GM21528 (cell line): ENCODE data around the gene CABP2.

ENCODE experiments used
- ATAC-seq: cut with Tn5 transposase; IDR thresholded peaks from one replicate; pipeline ENCODE4 v1.9.1; 2021; ENCODE audit warnings: mild to moderate bottlenecking, moderate library complexity; ENCODE audit not compliant: unreplicated experiment, low FRiP score

Gene CABP2

GRCh38 chr11:67510023-67510345, 13.3 kb downstream of the CABP2 start:
- ATAC-seq: no peak

GRCh38 chr11:67508486-67509121, 14.6 kb downstream of the CABP2 start:
- peak; percentile 33 for ATAC-seq

DNA sequence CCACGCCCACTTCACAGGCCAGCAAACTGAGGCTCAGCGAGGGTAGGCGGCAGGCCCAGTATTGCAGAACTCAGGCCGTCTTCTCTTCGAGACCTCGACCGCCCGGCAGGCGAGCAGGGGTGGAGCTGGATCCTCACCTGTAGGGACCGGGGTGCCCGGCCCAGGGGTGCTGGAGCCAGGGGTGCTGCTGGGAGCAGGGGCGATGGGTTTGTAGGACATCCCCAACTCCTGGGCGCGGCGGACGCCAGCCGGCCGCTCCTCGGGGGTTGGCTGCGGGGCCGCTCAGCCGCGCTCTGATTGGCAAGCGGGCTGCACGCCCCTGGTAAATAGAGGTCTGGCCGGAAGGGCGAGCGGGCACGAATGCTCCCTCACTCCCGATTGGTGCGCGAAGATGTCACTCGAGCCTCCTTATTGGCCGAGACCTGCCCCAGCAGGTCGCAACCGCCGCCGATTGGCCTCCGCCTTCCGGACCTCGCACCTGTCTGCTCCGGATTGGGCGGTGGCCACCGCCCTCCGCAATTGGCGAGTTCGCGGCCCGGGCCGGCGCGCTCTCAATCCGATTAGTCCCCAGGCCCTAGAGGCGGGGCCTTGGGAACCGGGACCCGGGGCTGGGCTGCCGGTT, 15.3 kb downstream of the CABP2 start, which contains the start of gene CDK2AP2:
CDK2AP2 (minus strand) TSS at position 299 of the 622 bp plus-strand sequence; CDS start at position 219, 80 bp downstream.
- ATAC-seq: peak; percentile 59

DNA sequence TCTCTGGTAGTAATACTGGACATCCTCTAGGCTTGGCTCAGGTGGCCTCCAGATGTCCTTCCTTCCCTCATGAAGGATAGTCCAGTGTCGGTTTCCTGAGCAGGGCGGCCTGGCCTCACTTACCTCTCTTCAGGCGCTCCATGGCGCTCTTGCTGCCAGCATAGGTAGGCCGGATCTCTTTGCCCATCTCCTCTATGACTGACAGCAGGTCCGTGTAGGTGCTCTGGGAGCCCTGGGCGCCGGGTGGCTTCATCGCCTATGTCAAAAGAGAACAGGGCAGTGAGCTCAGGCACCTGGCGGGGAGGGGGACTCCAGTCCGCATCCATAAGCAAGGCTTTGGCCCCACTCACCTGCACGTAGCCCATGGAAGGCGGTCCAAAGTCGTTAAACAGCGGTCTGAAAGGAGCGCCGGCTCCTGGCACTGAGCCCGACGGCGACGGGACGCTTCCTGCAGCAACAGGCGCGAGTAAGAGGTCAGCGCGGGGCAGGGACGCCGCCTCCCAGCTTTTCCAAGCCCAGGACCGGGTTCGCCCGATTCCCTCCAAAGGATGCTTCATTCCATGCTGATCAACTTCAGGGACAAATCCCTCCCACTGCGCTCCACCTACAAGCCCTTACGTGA, 15.9 kb downstream of the CABP2 start:
- ATAC-seq: no peak

DNA sequence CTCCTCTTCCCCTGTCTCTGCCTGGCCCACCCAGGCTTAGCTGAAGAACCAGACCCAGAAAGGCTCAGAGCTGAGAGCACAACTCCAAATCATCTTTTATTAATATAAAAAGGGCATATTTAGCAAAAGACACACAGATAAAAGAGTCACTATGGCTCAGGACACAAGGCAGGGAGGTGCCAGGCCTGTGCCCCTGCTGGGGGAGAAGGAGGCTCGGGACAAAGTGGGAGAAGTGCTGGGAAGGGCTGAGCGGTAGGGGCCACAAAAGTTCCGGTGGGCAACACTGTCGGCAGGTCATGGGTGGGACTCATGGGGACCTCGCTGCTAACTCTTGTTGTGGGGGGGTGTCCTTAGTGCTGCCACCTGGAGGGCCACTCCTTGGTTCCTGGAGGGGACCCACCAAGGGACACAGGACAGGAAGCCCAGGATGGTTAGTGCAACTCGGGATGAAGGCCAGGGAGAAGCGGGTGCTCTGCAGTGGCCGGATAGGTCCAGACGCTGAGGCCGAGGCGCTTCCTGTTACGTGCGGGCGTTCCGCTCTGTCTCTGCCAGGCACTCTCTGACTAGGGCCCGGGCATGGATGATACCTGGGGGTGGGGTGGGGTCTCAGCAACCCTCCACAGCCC, 16.7 kb downstream of the CABP2 start:
- no peak for ATAC-seq

DNA sequence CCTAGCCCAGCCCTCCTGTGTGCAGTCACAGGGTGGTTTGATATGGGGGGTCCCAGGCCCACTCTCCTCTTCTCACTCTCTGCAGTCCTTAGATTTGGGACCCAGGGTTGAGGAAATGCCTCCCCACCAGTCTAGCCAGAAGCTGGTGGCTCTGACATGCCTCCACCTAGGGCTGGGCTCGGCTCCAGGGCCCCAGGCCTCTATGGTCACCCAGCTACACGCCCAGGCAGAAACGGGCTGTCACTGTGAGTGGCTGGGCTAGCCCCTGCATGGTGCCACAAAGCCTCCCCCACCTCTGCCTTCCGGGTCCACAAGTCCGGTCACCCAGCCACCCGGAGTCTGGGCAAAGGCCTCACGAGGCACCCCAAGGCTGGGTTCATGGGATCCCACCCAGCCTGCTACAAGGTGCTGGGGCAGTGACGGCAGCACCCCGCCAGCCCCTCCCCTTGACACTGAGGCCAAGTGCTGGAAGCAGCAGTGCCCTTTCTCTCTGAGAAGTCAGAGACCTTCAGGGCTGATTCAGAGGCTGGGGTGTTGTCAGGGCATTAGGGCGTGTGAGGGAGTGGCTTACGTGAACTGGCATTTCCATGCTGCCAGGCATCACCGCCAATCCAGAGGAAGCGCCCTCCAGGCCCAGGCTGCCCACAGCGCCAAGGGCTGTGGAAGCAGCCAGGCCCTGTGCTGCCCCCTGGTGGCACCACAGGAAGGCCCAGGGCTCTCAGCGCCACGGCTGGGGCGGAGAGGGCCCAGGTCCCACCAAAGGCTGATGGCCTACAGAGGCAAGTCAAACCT, 17.4 kb downstream of the CABP2 start:
- no peak for ATAC-seq

GRCh38 chr11:67504950-67505581, 18.2 kb downstream of the CABP2 start, which contains the start of gene PITPNM1:
Gene PITPNM1 (minus strand): TSS chr11:67505363. CDS start chr11:67504180, 1,183 bp downstream.
- no peak for ATAC-seq

GRCh38 chr11:67504005-67504949, 19.0 kb downstream of the CABP2 start:
- ATAC-seq: no peak

GRCh38 chr11:67503119-67504004, 19.9 kb downstream of the CABP2 start:
- ATAC-seq: no peak

GRCh38 chr11:67502328-67502979, 20.8 kb downstream of the CABP2 start:
- no peak for ATAC-seq

- ATAC-seq: no peak
Measured at GRCh38 chr11:67501854-67502253, 21.4 kb downstream of the CABP2 start.

GRCh38 chr11:67500831-67501715, 22.2 kb downstream of the CABP2 start:
- no peak for ATAC-seq

DNA sequence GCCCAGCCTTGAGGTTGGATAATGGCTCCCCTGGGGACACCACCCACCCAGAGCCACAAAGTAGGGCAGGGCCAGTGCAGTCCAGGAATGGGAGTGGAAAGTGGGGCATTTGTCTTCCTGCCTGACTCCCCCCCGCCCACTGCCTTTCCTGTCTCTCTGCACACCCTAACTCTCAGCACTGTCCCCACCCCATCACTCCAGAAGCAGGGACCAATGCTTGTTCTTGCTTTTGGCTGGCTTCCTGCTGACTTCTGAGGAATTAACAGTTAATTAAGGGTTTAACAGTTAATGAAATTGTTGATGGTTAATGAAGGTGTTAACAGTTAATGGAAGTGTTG, 22.8 kb downstream of the CABP2 start:
- no peak for ATAC-seq

GRCh38 chr11:67499808-67500483, 23.3 kb downstream of the CABP2 start:
- ATAC-seq: no peak

GRCh38 chr11:67498544-67498972, 24.7 kb downstream of the CABP2 start:
- ATAC-seq: no peak

DNA sequence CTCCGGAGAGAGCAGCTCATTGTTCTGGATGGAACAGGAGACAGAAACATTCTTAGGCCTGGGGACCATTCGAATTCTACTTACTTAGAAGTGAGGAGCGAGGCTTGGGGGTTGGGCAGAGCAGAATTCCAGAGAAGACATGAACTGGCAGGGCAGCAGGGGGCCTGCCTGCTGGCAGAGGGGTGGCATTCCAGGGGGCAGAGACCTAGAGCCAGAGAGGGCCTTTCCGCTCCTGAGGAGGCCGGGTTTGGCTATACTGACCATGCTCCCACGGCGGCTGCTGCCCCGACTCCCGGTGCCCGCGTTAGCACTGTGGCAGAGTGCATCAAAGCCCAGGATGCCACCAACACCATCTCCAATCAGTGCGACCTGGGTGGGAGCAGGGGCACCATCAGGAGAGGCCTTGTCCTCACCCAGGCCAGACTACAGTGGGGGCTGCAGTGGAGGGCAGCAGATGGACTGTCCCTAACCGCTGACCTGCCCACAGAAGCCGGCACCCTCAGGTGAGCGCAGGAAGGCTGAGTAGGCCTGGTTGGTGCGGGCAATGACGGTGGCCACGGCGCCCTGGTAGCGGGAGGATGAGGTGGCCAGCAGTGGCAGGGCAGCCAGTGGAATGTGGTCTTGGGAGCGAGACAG, 25.5 kb downstream of the CABP2 start:
- no peak for ATAC-seq
